IMR-90 (cell line): Measurements from ENCODE around the gene COL6A3. TPM values are rescaled to one million over a fixed set of nuclear protein-coding genes. Genes with fewer than 3 reads are reported as not detected.

Experiments
- ATAC-seq: fragments of 200-7000 bp; cut with Tn5 transposase; 2 replicates; pipeline ENCODE4 v1.9.1; 2020; ENCODE audit warnings: low read depth, mild to moderate bottlenecking, moderate library complexity
- BruUV-seq: library from RNA; stranded (reverse); fragments of 400-500 nt; replicated peaks from 2 replicates; lab custom pipeline; 2021; lab: Mats Ljungman, UMichigan
- CTCF ChIA-PET: fragments of 300-600 bp; formaldehyde crosslinking; extraction: SDS; loops from one replicate; lab custom pipeline; 2021; ENCODE audit warnings: antibody characterized with exemption; lab: Yijun Ruan, JAX
- POLR2A ChIA-PET: fragments of 300-600 bp; sonication (Branson Sonifier 250); formaldehyde crosslinking; loops from one replicate; lab custom pipeline; 2022; ENCODE audit warnings: antibody characterized with exemption; ENCODE audit not compliant: unreplicated experiment; lab: Charles Lee
- DNase-seq: peaks from one replicate; pipeline ENCODE4 v3.0.0; 2013
- H2AFZ ChIP-seq: replicated peaks from 2 replicates; pipeline ENCODE3; 2013; ENCODE audit warnings: low read length, mild to moderate bottlenecking; ENCODE audit not compliant: poor library complexity
- H2AK5ac ChIP-seq: 2 replicates; pipeline ENCODE4 v1.6.1; 2013; ENCODE audit warnings: low read depth, low read length, inconsistent platforms
- H2AK9ac ChIP-seq: replicated peaks from 2 replicates; pipeline ENCODE3; 2013; ENCODE audit warnings: mild to moderate bottlenecking, low read depth, low read length, moderate library complexity; ENCODE audit not compliant: poor library complexity
- H2BK120ac ChIP-seq: 2 replicates; pipeline ENCODE4 v1.6.1; 2013; ENCODE audit warnings: low read depth, low read length, inconsistent platforms
- H2BK15ac ChIP-seq: 3 replicates; pipeline ENCODE4 v1.6.1; 2013; ENCODE audit warnings: low read depth, low read length, inconsistent platforms
- H2BK20ac ChIP-seq: 2 replicates; pipeline ENCODE4 v1.6.1; 2013; ENCODE audit warnings: low read depth, mild to moderate bottlenecking, inconsistent platforms, low read length, moderate library complexity
- H2BK5ac ChIP-seq: 2 replicates; pipeline ENCODE4 v1.6.1; 2013; ENCODE audit warnings: mild to moderate bottlenecking, low read depth, low read length, inconsistent platforms; ENCODE audit not compliant: poor library complexity, severe bottlenecking
- H3K14ac ChIP-seq: replicated peaks from 2 replicates; pipeline ENCODE4 v1.6.1; 2013; ENCODE audit warnings: low read depth, low read length, inconsistent platforms
- H3K18ac ChIP-seq: 2 replicates; pipeline ENCODE4 v1.6.1; 2013; ENCODE audit warnings: low read depth, low read length, control low read depth
- H3K23ac ChIP-seq: 2 replicates; pipeline ENCODE4 v1.6.1; 2013; ENCODE audit warnings: low read depth, low read length, inconsistent platforms
- H3K27ac ChIP-seq: 2 replicates; pipeline ENCODE4 v1.5.1; 2013; ENCODE audit warnings: mild to moderate bottlenecking, control low read depth, low read length; ENCODE audit not compliant: insufficient read depth
- H3K27me3 ChIP-seq: 2 replicates; pipeline ENCODE4 v1.6.1; 2013; ENCODE audit warnings: low read length; ENCODE audit not compliant: control insufficient read depth, insufficient read depth
- H3K36me3 ChIP-seq: 2 replicates; pipeline ENCODE4 v1.6.1; 2013; ENCODE audit warnings: low read length, mixed read lengths; ENCODE audit not compliant: control insufficient read depth, insufficient read depth
- H3K4ac ChIP-seq: 2 replicates; pipeline ENCODE4 v1.6.1; 2013; ENCODE audit warnings: low read depth, low read length, inconsistent platforms
- H3K4me1 ChIP-seq: 2 replicates; pipeline ENCODE4 v1.6.1; 2013; ENCODE audit warnings: low read length, mixed read lengths; ENCODE audit not compliant: control insufficient read depth, insufficient read depth
- H3K4me2 ChIP-seq: 2 replicates; pipeline ENCODE4 v1.6.1; 2013; ENCODE audit warnings: low read depth, mild to moderate bottlenecking, control low read depth, low read length, moderate library complexity
- H3K4me3 ChIP-seq: 2 replicates; pipeline ENCODE4 v1.5.1; 2013; ENCODE audit warnings: low read depth, mild to moderate bottlenecking, control low read depth, low read length, moderate library complexity; ENCODE audit not compliant: insufficient read depth
- H3K56ac ChIP-seq: 2 replicates; pipeline ENCODE4 v1.6.1; 2013; ENCODE audit warnings: low read length, inconsistent platforms; ENCODE audit not compliant: insufficient read depth; ENCODE audit errors: extremely low read depth
- H3K79me1 ChIP-seq, 2 experiments: 2 replicates each; pipeline ENCODE4 v1.6.1; 2013; ENCODE audit warnings: low read length in 2 of 2, inconsistent platforms in 1 of 2, low read depth in 1 of 2
- H3K9ac ChIP-seq: 2 replicates; pipeline ENCODE4 v1.6.1; 2013; ENCODE audit warnings: low read depth, low read length, control low read depth
- H3K9me1 ChIP-seq: 2 replicates; pipeline ENCODE4 v1.6.1; 2013; ENCODE audit warnings: low read length, inconsistent platforms; ENCODE audit not compliant: insufficient read depth
- H3K9me3 ChIP-seq: 2 replicates; pipeline ENCODE4 v1.6.1; 2013; ENCODE audit warnings: low read length; ENCODE audit not compliant: control insufficient read depth, insufficient read depth
- H4K20me1 ChIP-seq: 2 replicates; pipeline ENCODE4 v1.6.1; 2013; ENCODE audit warnings: low read length, inconsistent platforms; ENCODE audit not compliant: insufficient read depth
- H4K5ac ChIP-seq: 2 replicates; pipeline ENCODE4 v1.6.1; 2013; ENCODE audit warnings: mild to moderate bottlenecking, low read depth, low read length, control low read depth
- H4K8ac ChIP-seq, 2 experiments: 2 replicates each; pipeline ENCODE4 v1.6.1; 2013; ENCODE audit warnings: low read depth in 2 of 2, low read length in 2 of 2, control low read depth in 1 of 2, inconsistent platforms in 1 of 2
- H4K91ac ChIP-seq: 2 replicates; pipeline ENCODE4 v1.6.1; 2013; ENCODE audit warnings: low read depth, low read length, inconsistent platforms; ENCODE audit not compliant: insufficient read depth
- CEBPB ChIP-seq: IDR thresholded peaks from 2 replicates; pipeline ENCODE4 v1.6.1; 2012; ENCODE audit warnings: low read depth, low read length, improper control_type of control experiment
- CHD1 ChIP-seq: IDR thresholded peaks from 2 replicates; pipeline ENCODE4 v1.6.1; 2012; ENCODE audit warnings: low read depth, low read length, improper control_type of control experiment
- CTCF ChIP-seq: conservative IDR thresholded peaks from 2 replicates; pipeline ENCODE4 v1.5.1; 2012; ENCODE audit warnings: mild to moderate bottlenecking, low read depth, low read length, improper control_type of control experiment
- ELK1 ChIP-seq: fragments of 150-350 bp; IDR thresholded peaks from 2 replicates; pipeline ENCODE4 v1.6.1; 2016; ENCODE audit warnings: low read depth, mild to moderate bottlenecking, low read length, moderate library complexity, borderline replicate concordance
- FOS ChIP-seq: fragments of 150-350 bp; IDR thresholded peaks from 2 replicates; pipeline ENCODE4 v1.6.1; 2016; ENCODE audit warnings: low read depth, low read length
- MAFK ChIP-seq: IDR thresholded peaks from 2 replicates; pipeline ENCODE4 v1.6.1; 2012; ENCODE audit warnings: low read depth, low read length, improper control_type of control experiment
- MAZ ChIP-seq: IDR thresholded peaks from 2 replicates; pipeline ENCODE4 v1.6.1; 2012; ENCODE audit warnings: low read depth, mild to moderate bottlenecking, low read length, improper control_type of control experiment, moderate library complexity, borderline replicate concordance
- MXI1 ChIP-seq: IDR thresholded peaks from 2 replicates; pipeline ENCODE4 v1.6.1; 2012; ENCODE audit warnings: low read depth, mild to moderate bottlenecking, low read length, moderate library complexity, borderline replicate concordance
- NFE2L2 ChIP-seq: fragments of 150-350 bp; IDR thresholded peaks from 2 replicates; pipeline ENCODE4 v1.6.1; 2016; ENCODE audit warnings: low read depth, mild to moderate bottlenecking, low read length
- POLR2A ChIP-seq: IDR thresholded peaks from 2 replicates; pipeline ENCODE4 v1.6.1; 2012; ENCODE audit warnings: mild to moderate bottlenecking, low read depth, low read length
- RAD21 ChIP-seq: IDR thresholded peaks from 2 replicates; pipeline ENCODE4 v1.6.1; 2012; ENCODE audit warnings: low read length, improper control_type of control experiment
- RCOR1 ChIP-seq: IDR thresholded peaks from 2 replicates; pipeline ENCODE4 v1.6.1; 2012; ENCODE audit warnings: mild to moderate bottlenecking, low read length, improper control_type of control experiment; ENCODE audit not compliant: insufficient replicate concordance
- RFX5 ChIP-seq: IDR thresholded peaks from 2 replicates; pipeline ENCODE4 v1.8.0; 2012; ENCODE audit warnings: low read depth, mild to moderate bottlenecking, low read length, moderate library complexity
- SMC3 ChIP-seq: fragments of 150-350 bp; IDR thresholded peaks from 2 replicates; pipeline ENCODE4 v1.6.1; 2016; ENCODE audit warnings: low read depth, mild to moderate bottlenecking, antibody characterized with exemption, low read length, moderate library complexity
- USF2 ChIP-seq: fragments of 150-350 bp; IDR thresholded peaks from 2 replicates; pipeline ENCODE4 v1.6.1; 2017; ENCODE audit warnings: mild to moderate bottlenecking, antibody characterized with exemption, low read length, low read depth
- WGBS, 2 experiments: methylation state at CpG; one replicate each; pipeline versions ENCODE4 v1.1.5 to v1.1.7; 2013; ENCODE audit warnings: missing lambda C conversion rate in 2 of 2; ENCODE audit not compliant: insufficient read length in 1 of 2; ENCODE audit errors: extremely low coverage in 2 of 2; 5-methylcytosine and 5-hydroxymethylcytosine counted together
- dilution Hi-C: fragments of 300-500 bp; cut with HindIII; formaldehyde crosslinking; loops from one replicate; pipeline ENCODE4 v1.14.3; 2018; ENCODE audit warnings: low sequenced_read_pairs; ENCODE audit not compliant: unreplicated experiment
- in situ Hi-C: fragments of 300-500 bp; cut with MboI; formaldehyde crosslinking; loops from 3 replicates; pipeline ENCODE4 v1.14.3; 2019; ENCODE audit warnings: low sequenced_read_pairs, inconsistent platforms, mixed read lengths
- intact Hi-C: fragments of 100-400 bp; cut with micrococcal nuclease; formaldehyde crosslinking; loops from 2 replicates; pipeline ENCODE4 v1.10.0; 2022
- polyA plus RNA-seq, 3 experiments: library from polyadenylated mRNA; depleted of rRNA; stranded (reverse); fragments of >200 nt; gene quantifications; 2 replicates each; pipeline ENCODE4 v1.2.3, GENCODE V29; 2012; ENCODE audit warnings: low replicate concordance in 1 of 3
- total RNA-seq: library from RNA; depleted of rRNA; stranded (reverse); fragments of >200 nt; gene quantifications from 2 replicates; pipeline ENCODE4 v1.2.3, GENCODE V29; 2012

The COL6A3 gene
- total and polyA plus RNA-seq, 2 of the 4 experiments (the other 2 are of a cell fraction): 964 to 1,855 TPM

- Histone ChIP-seq H3K4me2 (no peak overlapping the region), H3K27ac (peak overlapping the region; percentile 98), H2BK5ac (peak overlapping the region; percentile 100), H2BK15ac (peak overlapping the region; percentile 93; the same call in 2 of the 3 replicates), H2BK120ac (peak overlapping the region; percentile 100), H4K20me1 (no peaks in the 10 kb centered on the region), H2AK9ac (no peak overlapping the region), H3K9me1 (peaks cover 23% of the 10 kb centered on the region), H3K79me1 (peaks cover 0 to 27% of the 10 kb centered on the region in 2 experiments; a peak in 2 of 4 replicates), H3K18ac (peak overlapping the region; percentile 92), H2AFZ (peak overlapping the region; percentile 4), H3K4me3 (no peak overlapping the region), H3K56ac (peak overlapping the region; percentile 99), H2AK5ac (no peak overlapping the region), H3K36me3 (no peaks in the 10 kb centered on the region), H4K5ac (peak overlapping the region; percentile 92), H4K8ac (peak overlapping the region; percentile 99 to 100), H3K27me3 (no peaks in the 10 kb centered on the region), H3K9me3 (no peaks in the 10 kb centered on the region), H3K4me1 (peaks cover 36% of the 10 kb centered on the region), H3K9ac (peak overlapping the region; percentile 84), H3K14ac (peak overlapping the region; percentile 97; the same call in 1 of the 2 replicates), H3K4ac (peak overlapping the region; percentile 100), H3K23ac (peak overlapping the region; percentile 63), H2BK20ac (peak overlapping the region; percentile 96), H4K91ac (peak overlapping the region; percentile 100)
- peak; percentile 73 for ATAC-seq
- peak; percentile 99 for DNase-seq
- 0% methylated on average over 1 of the region's 11 CpGs; no CpG with 5 or more reads in 1 of the 2 experiments for WGBS, 2 experiments
- in situ Hi-C loops (no loop called here), dilution Hi-C loops (no loop called here), intact Hi-C loops (loop anchor here (1.0 to 2.0 kb wide), 3 partner anchors 23 to 109 kb away; no protein-coding TSS in a partner anchor)
- no TSS peak for BruUV-seq
- ChIA-PET POLR2A (interaction anchor here (0.5 to 4.2 kb wide), 15 partner anchors 10 to 152 kb away, joined by 3 to 23 read pairs (median 4); partner anchors contain the start of gene COL6A3), CTCF (interaction anchor here (0.8 to 1.2 kb wide), 3 partner anchors 10 to 74 kb away, joined by 3 to 5 read pairs (median 4); no protein-coding TSS in a partner anchor)
- 0 out of 2 replicates have a peak, but pooled peaks have one; percentile 3 for TF ChIP-seq NFE2L2
- no peak for TF ChIP-seq CHD1
- peak; percentile 31 for TF ChIP-seq SMC3
- TF ChIP-seq FOS: peak; percentile 97
- TF ChIP-seq RAD21: peak; percentile 45
- peak; percentile 45; the same call in 1 of the 2 replicates for TF ChIP-seq CEBPB
- peak; percentile 86; the same call in 1 of the 2 replicates for TF ChIP-seq MAZ
- 0 out of 2 replicates have a peak, but pooled peaks have one; percentile 16 for TF ChIP-seq CTCF
- no peak for TF ChIP-seq RCOR1
- TF ChIP-seq USF2: no peak
- peak; percentile 89 for TF ChIP-seq POLR2A
- no peak for TF ChIP-seq RFX5
- no peak for TF ChIP-seq ELK1
- TF ChIP-seq MAFK: 0 out of 2 replicates have a peak, but pooled peaks have one; percentile 3
- TF ChIP-seq MXI1: peak; percentile 33; the same call in 1 of the 2 replicates
Observed at GRCh38 chr2:237280229-237280628, 133.7 kb downstream of the COL6A3 start.
